Right lobe of liver (tissue), 6 donors: ENCODE results near the gene ATG4C. TPM values are rescaled to one million over a fixed set of nuclear protein-coding genes. Genes with fewer than 3 reads are reported as not detected.

Experiments used
- ATAC-seq, 4 donors: fragments of 200-7000 bp; cut with Tn5 transposase; one replicate each; pipeline ENCODE4 v1.9.1; 2020; ENCODE audit warnings: mild to moderate bottlenecking in 4 of 4, moderate library complexity in 4 of 4
- DNase-seq, 3 donors: peaks; one replicate each; pipeline ENCODE4 v3.0.0-alpha.2; 2020
- H3K27ac ChIP-seq, 3 donors: fragments of 200-600 bp; one replicate each; pipeline ENCODE4 v1.8.0; 2022
- H3K27me3 ChIP-seq, 2 donors: fragments of 200-600 bp; one replicate each; pipeline ENCODE4 v1.8.0; 2022
- H3K36me3 ChIP-seq, 4 donors: fragments of 200-600 bp; sonication (generic) in 1 of 4; one replicate each; pipeline versions ENCODE4 v1.5.1 to v1.8.0; 2017 to 2022; ENCODE audit warnings: control low read depth in 1 of 4
- H3K4me1 ChIP-seq, 4 donors: fragments of 200-600 bp; sonication (generic) in 1 of 4; one replicate each; pipeline versions ENCODE4 v1.5.1 to v1.8.0; 2017 to 2022; ENCODE audit warnings: control low read depth in 1 of 4
- H3K4me3 ChIP-seq, 3 donors: fragments of 200-600 bp; one replicate each; pipeline ENCODE4 v1.8.0; 2022
- H3K9me3 ChIP-seq, 4 donors: fragments of 200-600 bp; sonication (generic) in 1 of 4; one replicate each; pipeline versions ENCODE4 v1.5.1 to v1.8.0; 2017 to 2022; ENCODE audit warnings: control low read depth in 1 of 4
- CTCF ChIP-seq, 4 donors: fragments of 200-600 bp in 3 of 4; fragments of 450-650 bp in 1 of 4; IDR thresholded peaks; one replicate each; pipeline versions ENCODE4 v1.5.1 to v1.8.0; 2016 to 2022; ENCODE audit warnings: antibody characterized with exemption in 4 of 4, mild to moderate bottlenecking in 2 of 4
- POLR2A ChIP-seq: fragments of 450-650 bp; IDR thresholded peaks from one replicate; pipeline ENCODE4 v1.6.1; 2017; ENCODE audit warnings: antibody characterized with exemption, mild to moderate bottlenecking
- WGBS: methylation state at CpG from one replicate; pipeline ENCODE4 v1.1.6; 2018; ENCODE audit warnings: low coverage, low lambda C conversion rate; ENCODE audit not compliant: insufficient coverage; ENCODE audit errors: missing lambda C conversion rate; 5-methylcytosine and 5-hydroxymethylcytosine counted together
- intact Hi-C, 2 donors: fragments of 100-400 bp; cut with DNase I; formaldehyde crosslinking; loops; one replicate each; pipeline versions ENCODE4 v1.11.2 to v1.14.1; 2022
- total RNA-seq, 6 experiments: library from RNA; depleted of rRNA in 2 of 6; stranded (reverse); fragments of >200 nt in 2 of 6; fragmentation: NEBNext Ultra II Directional in 3 of 6; extraction: Animal tissue kit (Norgen Biotek cat#: 25700) in 3 of 6; gene quantifications; one replicate each; pipeline versions ENCODE4 v1.1.0 to v1.2.4, GENCODE V29; 2016 to 2023
- donor health status: DM: no; HTN: yes; CAD: no.
- donor health status: DM: no; HTN: no; CAD: no.
- donor health status: DM: no; HTN: no; CAD: no.
- donor health status: DM: no; HTN: yes; CAD: no.
- donor health status: DM: no; HTN: yes; CAD: no.

Gene ATG4C
- total RNA-seq, 6 experiments from 2014 or later = 3.8 to 10.1 (median 6.3) TPM

- no peak overlapping the region for H3K27ac ChIP-seq
Observed at GRCh38 chr1:62800281-62800680, 16.3 kb downstream of the ATG4C start.

GRCh38 chr1:62800825-62801306 lies 16.9 kb downstream of the ATG4C start:
- no peak overlapping the region for H3K27ac ChIP-seq
- ATAC-seq (peak; percentile 33 to 73 (median 56)), DNase-seq (no peak)

More at GRCh38 chr1:62800281-62800680, 16.3 kb downstream of the ATG4C start:
- no peaks in the 10 kb centered on the region for H3K36me3 ChIP-seq
- no peaks in the 10 kb centered on the region for H3K4me1 ChIP-seq
- H3K27me3 ChIP-seq = no peaks in the 10 kb centered on the region
- WGBS = 72% methylated on average over 3 of the region's 3 CpGs
- no peak overlapping the region for H3K4me3 ChIP-seq
- intact Hi-C loops = no loop called here
- DNase-seq = no peak
- ATAC-seq = peak in 2 of 4 donors; percentile 32 to 45
- no peak for TF ChIP-seq CTCF (IDR thresholded peaks at IDR 0.05)
- no peak for TF ChIP-seq POLR2A
- H3K9me3 ChIP-seq = no peaks in the 10 kb centered on the region

GRCh38 chr1:62809788-62810187 lies 25.9 kb downstream of the ATG4C start:
- TF ChIP-seq CTCF (IDR thresholded peaks at IDR 0.05) = no peak
- TF ChIP-seq POLR2A = no peak
- WGBS = 97% methylated on average over 3 of the region's 3 CpGs
- H3K27me3 ChIP-seq = no peaks in the 10 kb centered on the region
- no peak for ATAC-seq
- H3K36me3 ChIP-seq = no peaks in the 10 kb centered on the region
- no peak overlapping the region for H3K4me3 ChIP-seq
- no peaks in the 10 kb centered on the region for H3K4me1 ChIP-seq
- H3K9me3 ChIP-seq = no peaks in the 10 kb centered on the region
- DNase-seq = no peak
- intact Hi-C loops = no loop called here
- no peak overlapping the region for H3K27ac ChIP-seq

More at GRCh38 chr1:62800825-62801306, 16.9 kb downstream of the ATG4C start:
- Histone ChIP-seq H3K36me3 (no peaks in the 10 kb centered on the region), H3K4me1 (no peaks in the 10 kb centered on the region), H3K4me3 (no peak overlapping the region), H3K9me3 (no peaks in the 10 kb centered on the region), H3K27me3 (no peaks in the 10 kb centered on the region)
- intact Hi-C loops = no loop called here
- WGBS = 46% methylated on average over 3 of the region's 3 CpGs
- no peak for TF ChIP-seq POLR2A
- TF ChIP-seq CTCF (IDR thresholded peaks at IDR 0.05) = no peak

- no peaks in the 10 kb centered on the region for H3K9me3 ChIP-seq
- no peaks in the 10 kb centered on the region for H3K4me1 ChIP-seq
- no peak overlapping the region for H3K4me3 ChIP-seq
- H3K27ac ChIP-seq = no peak overlapping the region
- 77% methylated on average over 6 of the region's 6 CpGs for WGBS
- intact Hi-C loops = no loop called here
- DNase-seq = no peak
- ATAC-seq = no peak
- H3K36me3 ChIP-seq = no peaks in the 10 kb centered on the region
- no peaks in the 10 kb centered on the region for H3K27me3 ChIP-seq
- TF ChIP-seq POLR2A (no peak), CTCF (IDR thresholded peaks at IDR 0.05) (no peak)
Observed at GRCh38 chr1:62810420-62811274, 26.7 kb downstream of the ATG4C start.
